ENCODE data around the gene NCBP1. TPM values are rescaled to one million over a fixed set of nuclear protein-coding genes. Genes with fewer than 3 reads are reported as not detected.

The NCBP1 gene
- total RNA-seq, 3 donors from 2014 or later, result 29.0 to 37.0 (median 36.9) TPM

DNA sequence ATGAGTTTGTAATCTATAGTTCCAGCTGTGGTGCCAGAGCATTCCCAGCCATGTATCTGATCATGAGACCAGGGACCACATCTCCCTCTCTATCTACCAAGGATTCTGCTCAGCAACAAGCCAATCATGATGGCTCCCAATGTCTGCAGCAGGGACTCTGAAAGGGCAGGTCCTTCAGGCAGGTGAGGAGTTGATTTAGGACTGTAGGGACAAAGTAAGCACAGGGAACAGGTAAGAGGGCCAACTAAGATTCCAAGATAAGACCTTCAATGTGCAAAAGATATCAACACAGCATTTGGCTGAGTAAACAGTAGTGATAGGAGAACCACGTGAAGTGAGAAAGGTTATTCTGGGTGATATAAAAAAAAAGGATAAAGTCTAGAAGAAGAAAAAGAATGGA, 55.0 kb downstream of the NCBP1 start:
- no peaks in the 10 kb centered on the region for H3K9me3 ChIP-seq
- intact Hi-C loops (cut with DNase I, micrococcal nuclease), result no loop called here
- no peak overlapping the region for H3K4me3 ChIP-seq
- H3K4me1 ChIP-seq (ENCODE audit: low read depth), result no peaks in the 10 kb centered on the region
- no peaks in the 10 kb centered on the region for H3K36me3 ChIP-seq (ENCODE audit: low read depth)
- no peak for DNase-seq
- no peak for ATAC-seq
- TF ChIP-seq, protein P1, sequence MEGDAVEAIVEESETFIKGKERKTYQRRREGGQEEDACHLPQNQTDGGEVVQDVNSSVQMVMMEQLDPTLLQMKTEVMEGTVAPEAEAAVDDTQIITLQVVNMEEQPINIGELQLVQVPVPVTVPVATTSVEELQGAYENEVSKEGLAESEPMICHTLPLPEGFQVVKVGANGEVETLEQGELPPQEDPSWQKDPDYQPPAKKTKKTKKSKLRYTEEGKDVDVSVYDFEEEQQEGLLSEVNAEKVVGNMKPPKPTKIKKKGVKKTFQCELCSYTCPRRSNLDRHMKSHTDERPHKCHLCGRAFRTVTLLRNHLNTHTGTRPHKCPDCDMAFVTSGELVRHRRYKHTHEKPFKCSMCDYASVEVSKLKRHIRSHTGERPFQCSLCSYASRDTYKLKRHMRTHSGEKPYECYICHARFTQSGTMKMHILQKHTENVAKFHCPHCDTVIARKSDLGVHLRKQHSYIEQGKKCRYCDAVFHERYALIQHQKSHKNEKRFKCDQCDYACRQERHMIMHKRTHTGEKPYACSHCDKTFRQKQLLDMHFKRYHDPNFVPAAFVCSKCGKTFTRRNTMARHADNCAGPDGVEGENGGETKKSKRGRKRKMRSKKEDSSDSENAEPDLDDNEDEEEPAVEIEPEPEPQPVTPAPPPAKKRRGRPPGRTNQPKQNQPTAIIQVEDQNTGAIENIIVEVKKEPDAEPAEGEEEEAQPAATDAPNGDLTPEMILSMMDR (IDR thresholded peaks at IDR 0.05), result no peak

- no peaks in the 10 kb centered on the region for H3K36me3 ChIP-seq (ENCODE audit: low read depth)
- DNase-seq (no peak), ATAC-seq (no peak)
- peaks cover under 1% of the 10 kb centered on the region for H3K4me1 ChIP-seq (ENCODE audit: low read depth)
- intact Hi-C loops (cut with DNase I, micrococcal nuclease), result no loop called here
- TF ChIP-seq, protein P1 (IDR thresholded peaks at IDR 0.05), result no peak
- no peaks in the 10 kb centered on the region for H3K9me3 ChIP-seq
- H3K4me3 ChIP-seq, result no peak overlapping the region
Observed at GRCh38 chr9:97689401-97690180, 56.0 kb downstream of the NCBP1 start.

DNA sequence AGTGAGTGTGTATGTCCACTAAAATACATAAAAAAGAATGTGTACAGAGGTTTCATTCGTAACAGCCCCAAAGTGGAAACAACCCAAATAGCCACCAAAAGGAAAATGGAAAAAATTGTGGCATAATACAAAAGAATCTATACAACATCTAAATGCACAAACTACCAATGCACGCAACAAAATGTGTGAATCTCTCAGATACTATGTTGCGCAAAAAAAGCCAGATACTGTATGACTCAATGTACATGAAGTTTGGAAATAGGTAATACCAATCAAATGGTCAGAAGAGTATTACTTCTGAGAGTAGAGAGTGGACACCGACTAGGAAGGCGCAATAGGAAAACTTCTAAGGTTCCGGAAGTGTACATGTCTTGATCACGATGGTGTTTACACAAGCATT, 61.1 kb downstream of the NCBP1 start:
- ATAC-seq (no peak), DNase-seq (no peak)
- Histone ChIP-seq H3K4me3 (no peak overlapping the region), H3K4me1 (ENCODE audit: low read depth) (peaks cover 10% of the 10 kb centered on the region), H3K36me3 (ENCODE audit: low read depth) (no peaks in the 10 kb centered on the region), H3K9me3 (no peaks in the 10 kb centered on the region)
- intact Hi-C loops (cut with DNase I, micrococcal nuclease), result no loop called here
- TF ChIP-seq, protein P1 (IDR thresholded peaks at IDR 0.05), result no peak

DNA sequence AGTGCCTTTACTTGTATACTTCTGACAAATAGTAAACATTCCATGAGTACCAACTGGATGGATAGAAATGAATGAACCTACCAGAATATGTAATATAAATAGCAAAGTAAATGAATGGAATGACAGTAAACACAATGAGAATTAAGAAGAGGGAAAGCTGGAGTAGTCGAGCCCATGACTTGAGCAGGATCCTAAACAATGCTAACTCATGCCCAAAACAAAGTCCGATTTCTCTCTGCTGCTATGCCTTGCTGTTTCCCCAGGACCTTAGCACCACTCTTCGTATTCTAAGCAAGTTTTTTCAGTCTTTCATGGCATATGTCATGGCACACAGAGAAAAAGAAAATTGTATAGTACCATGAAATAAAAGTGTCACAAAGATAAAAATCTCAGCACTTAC, 61.8 kb downstream of the NCBP1 start:
- intact Hi-C loops (cut with DNase I, micrococcal nuclease), result no loop called here
- H3K36me3 ChIP-seq (ENCODE audit: low read depth), result no peaks in the 10 kb centered on the region
- ATAC-seq, result no peak
- TF ChIP-seq, protein P1 (IDR thresholded peaks at IDR 0.05), result no peak
- no peak overlapping the region for H3K4me3 ChIP-seq
- no peak for DNase-seq
- peaks cover 10% of the 10 kb centered on the region for H3K4me1 ChIP-seq (ENCODE audit: low read depth)
- H3K9me3 ChIP-seq, result no peaks in the 10 kb centered on the region

DNA sequence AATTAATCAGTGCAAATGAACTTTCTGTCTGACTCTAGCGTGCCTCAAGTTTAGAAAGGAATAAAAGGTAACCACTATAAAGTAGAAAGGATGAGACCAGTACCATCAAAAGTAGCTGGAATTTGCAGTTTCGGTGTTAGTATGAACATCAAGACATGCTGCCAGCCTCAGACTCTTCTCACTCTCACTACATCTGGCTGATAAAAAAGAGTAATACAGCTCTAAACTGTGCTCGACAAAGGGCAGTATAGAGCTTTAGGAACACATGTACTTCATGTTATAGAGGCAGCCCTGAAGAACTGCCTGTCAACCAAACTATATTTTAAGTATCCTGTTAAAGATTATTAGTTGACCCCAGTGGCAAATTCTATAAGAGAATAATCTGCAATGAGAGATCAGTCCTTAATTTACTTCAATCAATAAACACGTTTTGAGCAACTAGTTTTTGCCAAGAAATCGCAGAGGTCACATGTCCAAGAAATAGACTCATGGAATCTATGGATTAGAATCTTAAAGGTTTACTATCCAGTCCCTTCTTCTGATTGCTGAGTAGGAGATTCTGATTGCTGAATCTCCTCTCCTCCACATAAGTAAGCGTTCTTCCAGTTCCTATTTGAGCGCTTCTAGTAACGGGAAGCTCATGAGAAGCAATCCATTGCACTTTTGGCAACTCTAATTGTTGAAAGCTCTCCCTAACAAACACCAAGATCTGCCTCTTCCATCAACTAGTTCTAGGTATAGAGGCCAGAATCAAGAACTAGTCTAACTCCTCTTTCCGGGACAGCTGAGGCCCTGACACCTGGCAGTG, 62.6 kb downstream of the NCBP1 start:
- Histone ChIP-seq H3K4me1 (ENCODE audit: low read depth) (peaks cover 10% of the 10 kb centered on the region), H3K9me3 (no peaks in the 10 kb centered on the region), H3K36me3 (ENCODE audit: low read depth) (no peaks in the 10 kb centered on the region), H3K4me3 (peak overlapping the region; percentile 60)
- ATAC-seq, result no peak
- intact Hi-C loops (cut with DNase I, micrococcal nuclease), result no loop called here
- TF ChIP-seq, protein P1 (IDR thresholded peaks at IDR 0.05), result no peak
- DNase-seq, result no peak

Measured in mucosa of descending colon (tissue), 3 donors.